H1 (cell line): Measurements from ENCODE around the gene CCNE1. TPM values are rescaled to one million over a fixed set of nuclear protein-coding genes. Genes with fewer than 3 reads are reported as not detected.

Experiments used
- CTCF ChIA-PET: fragments of 300-600 bp; sonication (Branson Sonifier 250); formaldehyde crosslinking; loops from one replicate; lab custom pipeline; 2021; ENCODE audit not compliant: partially characterized antibody; lab: Charles Lee
- POLR2A ChIA-PET: fragments of 300-600 bp; sonication (Branson Sonifier 250); formaldehyde crosslinking; loops from one replicate; lab custom pipeline; 2021; ENCODE audit warnings: inconsistent platforms; ENCODE audit not compliant: partially characterized antibody; lab: Charles Lee
- DNase-seq, 2 experiments: peaks; one replicate each; pipeline versions ENCODE4 v3.0.0 to v3.0.0-alpha.2; 2010 to 2022; ENCODE audit warnings: low spot score in 2 of 2, low read depth in 1 of 2, mixed read lengths in 1 of 2
- FAIRE-seq: peaks from 2 replicates; lab custom pipeline; 2011; peaks lifted over from hg19 to GRCh38; lab: Jason Lieb, UNC
- H2AFZ ChIP-seq: 2 replicates; pipeline ENCODE4 v1.8.1; 2012; ENCODE audit warnings: low read length, inconsistent platforms
- H2AK5ac ChIP-seq: 2 replicates; pipeline ENCODE4 v1.6.1; 2013; ENCODE audit warnings: low read depth, low read length
- H2BK120ac ChIP-seq: replicated peaks from 2 replicates; pipeline ENCODE3; 2013; ENCODE audit warnings: low read depth, low read length, inconsistent platforms
- H2BK12ac ChIP-seq: 2 replicates; pipeline ENCODE4 v1.6.1; 2013; ENCODE audit warnings: low read depth, low read length
- H2BK15ac ChIP-seq: 2 replicates; pipeline ENCODE4 v1.6.1; 2013; ENCODE audit warnings: low read length
- H2BK20ac ChIP-seq: 2 replicates; pipeline ENCODE4 v1.6.1; 2013; ENCODE audit warnings: low read length
- H2BK5ac ChIP-seq: 2 replicates; pipeline ENCODE4 v1.6.1; 2013; ENCODE audit warnings: low read depth, low read length
- H3K14ac ChIP-seq: 2 replicates; pipeline ENCODE4 v1.6.1; 2013; ENCODE audit warnings: inconsistent platforms; ENCODE audit not compliant: insufficient read length
- H3K18ac ChIP-seq: 2 replicates; pipeline ENCODE4 v1.6.1; 2013; ENCODE audit warnings: low read length; ENCODE audit errors: extremely low read depth
- H3K23ac ChIP-seq: 2 replicates; pipeline ENCODE4 v1.6.1; 2013; ENCODE audit warnings: inconsistent platforms; ENCODE audit not compliant: insufficient read length
- H3K23me2 ChIP-seq: 2 replicates; pipeline ENCODE4 v1.6.1; 2013; ENCODE audit warnings: low read depth, low read length
- H3K27ac ChIP-seq: 2 replicates; pipeline ENCODE4 v1.6.1; 2011; ENCODE audit warnings: low read depth, low read length, inconsistent platforms
- H3K27me3 ChIP-seq, 4 experiments: replicated peaks in 1 of 4; 1 replicate in 1 of 4; 2 replicates in 3 of 4; pipeline versions ENCODE4 v1.6.1 to v1.8.1; 2011 to 2013; ENCODE audit warnings: low read length in 3 of 4, mild to moderate bottlenecking in 3 of 4, inconsistent platforms in 2 of 4, mixed read lengths in 2 of 4, moderate library complexity in 1 of 4; ENCODE audit not compliant: control insufficient read depth in 3 of 4, insufficient read depth in 3 of 4; ENCODE audit errors: extremely low read depth in 1 of 4
- H3K36me3 ChIP-seq, 4 experiments: 2 replicates each; pipeline versions ENCODE4 v1.6.1 to v1.8.1; 2011 to 2013; ENCODE audit warnings: mild to moderate bottlenecking in 4 of 4, low read length in 3 of 4, moderate library complexity in 2 of 4, control low read depth in 1 of 4, inconsistent platforms in 1 of 4; ENCODE audit not compliant: insufficient read depth in 4 of 4, control insufficient read depth in 2 of 4
- H3K4ac ChIP-seq: replicated peaks from 2 replicates; pipeline ENCODE3; 2013; ENCODE audit warnings: low read length, low read depth, mixed read lengths, inconsistent platforms; ENCODE audit not compliant: insufficient read length
- H3K4me1 ChIP-seq, 4 experiments: replicated peaks in 1 of 4; 1 replicate in 1 of 4; 2 replicates in 3 of 4; pipeline versions ENCODE4 v1.6.1 to v1.8.1; 2011 to 2013; ENCODE audit warnings: low read length in 3 of 4, inconsistent platforms in 2 of 4, mixed read lengths in 1 of 4; ENCODE audit not compliant: insufficient read depth in 4 of 4, control insufficient read depth in 3 of 4
- H3K4me2 ChIP-seq, 2 experiments: 2 replicates each; pipeline versions ENCODE4 v1.6.1 to v1.8.1; 2011 to 2013; ENCODE audit warnings: low read depth in 2 of 2, low read length in 2 of 2, control low read depth in 1 of 2, inconsistent platforms in 1 of 2, mild to moderate bottlenecking in 1 of 2; ENCODE audit not compliant: insufficient read depth in 1 of 2
- H3K4me3 ChIP-seq, 4 experiments: fragments of 200-600, 300-600 bp in 1 of 4; sonication (generic), shearing (Covaris generic), sonication (Bioruptor Twin) in 1 of 4; 2 replicates each; pipeline versions ENCODE4 v1.5.1 to v1.8.1; 2011 to 2016; ENCODE audit warnings: low read length in 4 of 4, low read depth in 3 of 4, control low read depth in 2 of 4, inconsistent platforms in 2 of 4, mild to moderate bottlenecking in 2 of 4, mixed read lengths in 1 of 4, moderate library complexity in 1 of 4; ENCODE audit not compliant: insufficient read depth in 2 of 4; ENCODE audit errors: extremely low read depth in 1 of 4
- H3K56ac ChIP-seq: replicated peaks from 2 replicates; pipeline ENCODE3; 2013; ENCODE audit warnings: low read depth, mild to moderate bottlenecking, mixed read lengths, low read length, inconsistent platforms; ENCODE audit not compliant: insufficient read length
- H3K79me1 ChIP-seq: 2 replicates; pipeline ENCODE4 v1.6.1; 2013; ENCODE audit warnings: low read depth, low read length, control low read depth
- H3K79me2 ChIP-seq, 2 experiments: 2 replicates each; pipeline versions ENCODE4 v1.6.1 to v1.8.1; 2012 to 2013; ENCODE audit warnings: low read length in 2 of 2, mild to moderate bottlenecking in 2 of 2, inconsistent platforms in 1 of 2; ENCODE audit not compliant: insufficient read depth in 2 of 2, control insufficient read depth in 1 of 2
- H3K9ac ChIP-seq, 4 experiments: replicated peaks in 1 of 4; 1 replicate in 1 of 4; 2 replicates in 3 of 4; pipeline versions ENCODE4 v1.6.1 to v1.8.1; 2011 to 2013; ENCODE audit warnings: low read depth in 3 of 4, low read length in 3 of 4, control low read depth in 2 of 4, mild to moderate bottlenecking in 2 of 4, moderate library complexity in 2 of 4, inconsistent platforms in 1 of 4; ENCODE audit errors: extremely low read depth in 1 of 4
- H3K9me3 ChIP-seq, 2 experiments: 2 replicates each; pipeline versions ENCODE4 v1.6.1 to v1.8.1; 2012 to 2013; ENCODE audit warnings: mild to moderate bottlenecking in 2 of 2, moderate library complexity in 2 of 2, control low read depth in 1 of 2, inconsistent platforms in 1 of 2, low read depth in 1 of 2, low read length in 1 of 2, mixed read lengths in 1 of 2; ENCODE audit not compliant: insufficient read depth in 2 of 2
- H4K20me1 ChIP-seq, 2 experiments: replicated peaks in 1 of 2; 2 replicates each; pipeline versions ENCODE3 to v1.8.1; 2011 to 2013; ENCODE audit warnings: inconsistent platforms in 2 of 2, low read length in 2 of 2, mild to moderate bottlenecking in 1 of 2; ENCODE audit not compliant: insufficient read depth in 2 of 2, control insufficient read depth in 1 of 2
- H4K5ac ChIP-seq: 2 replicates; pipeline ENCODE4 v1.6.1; 2013; ENCODE audit warnings: low read length, low read depth, mixed read lengths, inconsistent platforms; ENCODE audit not compliant: insufficient read length
- H4K8ac ChIP-seq: 2 replicates; pipeline ENCODE4 v1.8.0; 2013; ENCODE audit warnings: mild to moderate bottlenecking, moderate library complexity, low read length, inconsistent platforms; ENCODE audit not compliant: insufficient read depth; ENCODE audit errors: extremely low read depth
- H4K91ac ChIP-seq: replicated peaks from 2 replicates; pipeline ENCODE3; 2013; ENCODE audit warnings: low read length, mixed read lengths, inconsistent platforms; ENCODE audit not compliant: insufficient read length
- CBX8 ChIP-seq: fragments of 300-800, 300-1000 bp; sonication (generic); IDR thresholded peaks from 2 replicates; pipeline ENCODE4 v1.7.1; 2016; ENCODE audit warnings: low read depth, low read length, borderline replicate concordance
- KDM5A ChIP-seq: fragments of 200-600 bp; IDR thresholded peaks from 2 replicates; pipeline ENCODE4 v1.7.1; 2012; ENCODE audit warnings: mild to moderate bottlenecking, low read length, inconsistent platforms, mixed read lengths
- POLR2AphosphoS5 ChIP-seq: IDR thresholded peaks from 2 replicates; pipeline ENCODE4 v1.6.1; 2011; ENCODE audit warnings: low read depth, low read length
- WGBS, 2 experiments: shearing (Covaris generic) in 1 of 2; methylation state at CpG; one replicate each; pipeline versions ENCODE4 v1.1.6 to v1.1.7; 2013 to 2015; ENCODE audit warnings: low lambda C conversion rate in 2 of 2, mixed read lengths in 2 of 2, inconsistent platforms in 1 of 2, low coverage in 1 of 2, missing lambda C conversion rate in 1 of 2; ENCODE audit not compliant: insufficient replicate concordance in 2 of 2, insufficient coverage in 1 of 2, insufficient read length in 1 of 2; ENCODE audit errors: extremely low coverage in 1 of 2, missing lambda C conversion rate in 1 of 2; 5-methylcytosine and 5-hydroxymethylcytosine counted together
- polyA plus RNA-seq, 7 experiments: library from polyadenylated mRNA; depleted of rRNA in 3 of 7; stranded (reverse) in 5 of 7; unstranded in 2 of 7; fragments of >200 nt in 5 of 7; fragments of 200-250 nt in 2 of 7; gene quantifications; 1 replicate in 5 of 7; 2 replicates in 1 of 7; 4 replicates in 1 of 7; pipeline versions ENCODE4 v1.2.1 to v1.2.3, GENCODE V29; 2011 to 2013; ENCODE audit warnings: missing spikeins in 2 of 7, mixed read lengths in 2 of 7
- total RNA-seq: library from RNA; stranded (reverse); fragmentation: NEBNext Ultra II Directional; extraction: Animal tissue kit (Norgen Biotek cat#: 25700); gene quantifications from 2 replicates; pipeline ENCODE4 v1.2.1, GENCODE V29; 2021

Gene CCNE1
- total and polyA plus RNA-seq, 2 of the 8 experiments (the other 6 are each of a cell fraction or from before 2014, with no cell fraction given): 43.2 to 44.6 TPM

GRCh38 chr19:29773141-29773540 lies 38.6 kb upstream of the CCNE1 start:
- 89% methylated on average over 5 of the region's 8 CpGs; no CpG with 5 or more reads in 1 of the 2 experiments for WGBS, 2 experiments
- Histone ChIP-seq H4K91ac (no peak overlapping the region), H3K56ac (no peak overlapping the region), H2BK20ac (no peak overlapping the region), H4K8ac (no peak overlapping the region), H3K79me2 (no peaks in the 10 kb centered on the region), H4K20me1 (peaks cover 0 to 1% of the 10 kb centered on the region in 2 experiments), H3K23me2 (no peaks in the 10 kb centered on the region), H4K5ac (no peak overlapping the region), H3K14ac (no peak overlapping the region), H3K79me1 (no peaks in the 10 kb centered on the region), H3K4ac (no peak overlapping the region), H2BK120ac (no peak overlapping the region), H2BK15ac (no peak overlapping the region), H2AFZ (no peak overlapping the region), H3K4me3 (no peak overlapping the region), H3K18ac (no peak overlapping the region), H3K27me3 (no peaks in the 10 kb centered on the region), H3K9ac (no peak overlapping the region), H3K27ac (no peak overlapping the region), H2BK5ac (no peak overlapping the region), H3K9me3 (no peaks in the 10 kb centered on the region), H3K23ac (no peak overlapping the region), H3K4me2 (no peak overlapping the region), H3K36me3 (no peaks in the 10 kb centered on the region), H2AK5ac (no peak overlapping the region), H2BK12ac (no peak overlapping the region), H3K4me1 (peaks cover 0 to 6% (median 3%) of the 10 kb centered on the region in 4 experiments; a peak in 4 of 7 replicates)
- TF ChIP-seq KDM5A (no peak), CBX8 (no peak), POLR2AphosphoS5 (no peak)
- ChIA-PET CTCF (interaction anchor here (0.6 to 9.6 kb wide), 9 partner anchors 9 to 878 kb away, joined by 3 to 103 read pairs (median 4); no protein-coding TSS in a partner anchor), POLR2A (interaction anchor here (1.2 kb wide), 1 partner anchor 9 kb away, joined by 3 read pairs; no protein-coding TSS in a partner anchor)
- DNase-seq: no peak
- FAIRE-seq: no peak
